OCI-LY1 (cell line): Measurements from ENCODE around the gene STAT5B.

ENCODE experiments used
- H2AFZ ChIP-seq: fragments of 200-600 bp; sonication (generic), shearing (Covaris generic); 2 replicates; pipeline ENCODE4 v1.6.0; 2014; ENCODE audit warnings: antibody characterized with exemption, mild to moderate bottlenecking, low read length
- H3F3A ChIP-seq: fragments of 200-600 bp; sonication (generic), shearing (Covaris generic); 2 replicates; pipeline ENCODE4 v1.6.0; 2014; ENCODE audit warnings: mild to moderate bottlenecking, antibody characterized with exemption, low read length, moderate library complexity; ENCODE audit not compliant: insufficient read depth
- H3K27ac ChIP-seq: fragments of 200-600 bp; sonication (generic); 2 replicates; pipeline ENCODE4 v1.5.1; 2014; ENCODE audit warnings: low read length, mixed run types, mild to moderate bottlenecking, low read depth; ENCODE audit not compliant: poor library complexity, severe bottlenecking
- H3K27me3 ChIP-seq: fragments of 200-600 bp; sonication (generic); 2 replicates; pipeline ENCODE4 v1.6.0; 2014; ENCODE audit warnings: antibody characterized with exemption, mild to moderate bottlenecking, low read length, moderate library complexity; ENCODE audit not compliant: insufficient read depth
- H3K36me3 ChIP-seq: fragments of 200-600 bp; sonication (generic); 2 replicates; pipeline ENCODE4 v1.6.1; 2014; ENCODE audit warnings: mild to moderate bottlenecking, antibody characterized with exemption, low read length, moderate library complexity, mixed read lengths; ENCODE audit not compliant: insufficient read depth
- H3K4me1 ChIP-seq: fragments of 200-600 bp; sonication (generic); 2 replicates; pipeline ENCODE4 v1.5.1; 2014; ENCODE audit warnings: mild to moderate bottlenecking, low read length, moderate library complexity; ENCODE audit not compliant: insufficient read depth, severe bottlenecking
- H3K4me2 ChIP-seq: fragments of 200-600 bp; sonication (generic), shearing (Covaris generic); 2 replicates; pipeline ENCODE4 v1.6.1; 2014; ENCODE audit warnings: low read length
- H3K4me3 ChIP-seq: fragments of 200-600 bp; sonication (generic); 2 replicates; pipeline ENCODE4 v1.5.1; 2014; ENCODE audit warnings: low read length, low read depth, mild to moderate bottlenecking, mixed read lengths; ENCODE audit not compliant: poor library complexity, severe bottlenecking
- H3K79me2 ChIP-seq: fragments of 200-600 bp; shearing (Covaris generic); 2 replicates; pipeline ENCODE4 v1.6.1; 2016; ENCODE audit warnings: mixed run types, low read length, mixed read lengths; ENCODE audit not compliant: insufficient read depth
- H3K9ac ChIP-seq: fragments of 200-600 bp; sonication (generic), shearing (Covaris generic); 2 replicates; pipeline ENCODE4 v1.6.1; 2014; ENCODE audit warnings: mild to moderate bottlenecking, low read length, mixed read lengths
- H3K9me2 ChIP-seq: fragments of 200-600 bp; sonication (generic), shearing (Covaris generic); 2 replicates; pipeline ENCODE4 v1.6.1; 2014; ENCODE audit warnings: low read depth, mild to moderate bottlenecking, low read length, mixed read lengths
- H3K9me3 ChIP-seq: fragments of 200-600 bp; shearing (Covaris generic); 2 replicates; pipeline ENCODE4 v1.6.1; 2014; ENCODE audit warnings: low read length, mixed read lengths
- H4K20me1 ChIP-seq: fragments of 200-600 bp; sonication (generic), shearing (Covaris generic); 2 replicates; pipeline ENCODE4 v1.6.0; 2016; ENCODE audit warnings: mild to moderate bottlenecking, low read length; ENCODE audit not compliant: insufficient read depth
- CTCF ChIP-seq: fragments of 200-600 bp; sonication (generic), shearing (Covaris generic); IDR thresholded peaks from 2 replicates; pipeline ENCODE4 v1.5.1; 2017; ENCODE audit warnings: mild to moderate bottlenecking, antibody characterized with exemption, low read length, moderate library complexity, mixed read lengths
- EZH2 ChIP-seq: fragments of 200-600 bp; sonication (generic), shearing (Covaris generic); IDR thresholded peaks from 2 replicates; pipeline ENCODE4 v1.8.0; 2017; ENCODE audit warnings: borderline replicate concordance, mixed run types, mild to moderate bottlenecking, antibody characterized with exemption, low read length, moderate library complexity, mixed read lengths

Gene STAT5B

GRCh38 chr17:42290577-42290976 lies 14.4 kb upstream of the STAT5B start:
- Histone ChIP-seq H3K4me2 (no peak overlapping the region), H3K9me2 (no peaks in the 10 kb centered on the region), H3K36me3 (no peaks in the 10 kb centered on the region), H3K9ac (no peak overlapping the region), H4K20me1 (no peaks in the 10 kb centered on the region), H2AFZ (no peak overlapping the region), H3K4me1 (peaks cover 4% of the 10 kb centered on the region), H3K79me2 (no peaks in the 10 kb centered on the region), H3K9me3 (no peaks in the 10 kb centered on the region), H3F3A (no peaks in the 10 kb centered on the region), H3K27me3 (peaks cover 18% of the 10 kb centered on the region), H3K27ac (no peak overlapping the region), H3K4me3 (no peak overlapping the region)
- no peak for TF ChIP-seq CTCF
- TF ChIP-seq EZH2 = no peak

GRCh38 chr17:42289611-42290181 lies 13.5 kb upstream of the STAT5B start:
- Histone ChIP-seq H3K4me1 (peaks cover 4% of the 10 kb centered on the region), H3K4me3 (no peak overlapping the region), H3K9me2 (no peaks in the 10 kb centered on the region), H3K9me3 (no peaks in the 10 kb centered on the region), H3K79me2 (no peaks in the 10 kb centered on the region), H2AFZ (no peak overlapping the region), H3K27me3 (peaks cover 18% of the 10 kb centered on the region), H4K20me1 (no peaks in the 10 kb centered on the region), H3F3A (no peaks in the 10 kb centered on the region), H3K4me2 (no peak overlapping the region), H3K9ac (no peak overlapping the region), H3K36me3 (no peaks in the 10 kb centered on the region), H3K27ac (no peak overlapping the region)
- TF ChIP-seq CTCF (no peak), EZH2 (no peak)

GRCh38 chr17:42288803-42289610 lies 12.8 kb upstream of the STAT5B start:
- no peaks in the 10 kb centered on the region for H3K79me2 ChIP-seq
- peaks cover 18% of the 10 kb centered on the region for H3K27me3 ChIP-seq
- no peak overlapping the region for H3K4me3 ChIP-seq

More at GRCh38 chr17:42288803-42289610, 12.8 kb upstream of the STAT5B start:
- H3K27ac ChIP-seq = no peak overlapping the region
- H3K9me2 ChIP-seq = no peaks in the 10 kb centered on the region
- no peaks in the 10 kb centered on the region for H3K9me3 ChIP-seq
- H3K36me3 ChIP-seq = no peaks in the 10 kb centered on the region
- H2AFZ ChIP-seq = no peak overlapping the region
- H3K4me1 ChIP-seq = peaks cover 4% of the 10 kb centered on the region
- no peaks in the 10 kb centered on the region for H4K20me1 ChIP-seq
- no peak overlapping the region for H3K9ac ChIP-seq
- no peak for TF ChIP-seq EZH2
- TF ChIP-seq CTCF = no peak
- H3K4me2 ChIP-seq = peak overlapping the region; percentile 32
- H3F3A ChIP-seq = no peaks in the 10 kb centered on the region
